ENCODE measurements around the gene FGD2. TPM values are rescaled to one million over a fixed set of nuclear protein-coding genes. Genes with fewer than 3 reads are reported as not detected.

Gene FGD2
- polyA plus RNA-seq, 3 donors from 2014 or later, result 0.77 to 3.6 (median 1.9) TPM

GRCh38 chr6:37011656-37012378 is 6.4 kb downstream of the FGD2 start:
- H3K27ac Mint-ChIP-seq, result no peak overlapping the region
- peaks cover 5 to 15% of the 10 kb centered on the region in 2 donors for H3K4me1 Mint-ChIP-seq
- no peak overlapping the region for H3K4me3 Mint-ChIP-seq
- peaks cover 0 to 2% (median 0%) of the 10 kb centered on the region in 3 donors for H3K27me3 Mint-ChIP-seq (ENCODE audit: low read depth in 3 of 3)
- no peak for DNase-seq
- no peaks in the 10 kb centered on the region for H3K9me3 Mint-ChIP-seq
- H3K36me3 Mint-ChIP-seq, result no peaks in the 10 kb centered on the region

GRCh38 chr6:37013516-37014491 is 8.3 kb downstream of the FGD2 start:
- no peaks in the 10 kb centered on the region for H3K36me3 Mint-ChIP-seq
- peaks cover 11 to 12% of the 10 kb centered on the region in 2 donors for H3K4me1 Mint-ChIP-seq
- no peaks in the 10 kb centered on the region for H3K27me3 Mint-ChIP-seq (ENCODE audit: low read depth in 3 of 3)
- no peak for DNase-seq
- no peaks in the 10 kb centered on the region for H3K9me3 Mint-ChIP-seq
- H3K27ac Mint-ChIP-seq, result no peak overlapping the region
- no peak overlapping the region for H3K4me3 Mint-ChIP-seq

- no peaks in the 10 kb centered on the region for H3K9me3 Mint-ChIP-seq
- H3K36me3 Mint-ChIP-seq, result no peaks in the 10 kb centered on the region
- no peak overlapping the region for H3K4me3 Mint-ChIP-seq
- no peak for DNase-seq
- H3K27me3 Mint-ChIP-seq (ENCODE audit: low read depth in 3 of 3), result no peaks in the 10 kb centered on the region
- H3K4me1 Mint-ChIP-seq, result peaks cover 19 to 21% of the 10 kb centered on the region in 2 donors
- no peak overlapping the region for H3K27ac Mint-ChIP-seq
Observed at GRCh38 chr6:37014667-37015066, 9.2 kb downstream of the FGD2 start.

GRCh38 chr6:37015532-37015931 is 10.1 kb downstream of the FGD2 start:
- Mint-ChIP-seq H3K4me1 (peaks cover 19 to 22% of the 10 kb centered on the region in 2 donors), H3K27me3 (ENCODE audit: low read depth in 3 of 3) (no peaks in the 10 kb centered on the region), H3K27ac (no peak overlapping the region), H3K4me3 (no peak overlapping the region), H3K36me3 (no peaks in the 10 kb centered on the region), H3K9me3 (no peaks in the 10 kb centered on the region)
- no peak for DNase-seq

GRCh38 chr6:37016995-37017394 is 11.5 kb downstream of the FGD2 start:
- no peak for DNase-seq
- H3K27me3 Mint-ChIP-seq (ENCODE audit: low read depth in 3 of 3), result no peaks in the 10 kb centered on the region
- H3K27ac Mint-ChIP-seq, result no peak overlapping the region
- no peaks in the 10 kb centered on the region for H3K36me3 Mint-ChIP-seq
- peaks cover 27 to 35% of the 10 kb centered on the region in 2 donors for H3K4me1 Mint-ChIP-seq
- no peaks in the 10 kb centered on the region for H3K9me3 Mint-ChIP-seq
- H3K4me3 Mint-ChIP-seq, result no peak overlapping the region

- Mint-ChIP-seq H3K36me3 (no peaks in the 10 kb centered on the region), H3K4me3 (peak overlapping the region in 2 of 5 donors; percentile 26 to 31), H3K27ac (peak overlapping the region; percentile 14 to 75 (median 38)), H3K9me3 (no peaks in the 10 kb centered on the region), H3K27me3 (ENCODE audit: low read depth in 3 of 3) (no peaks in the 10 kb centered on the region), H3K4me1 (peaks cover 34 to 42% of the 10 kb centered on the region in 2 donors)
- no peak for DNase-seq
Observed at GRCh38 chr6:37017606-37018197, 12.2 kb downstream of the FGD2 start.

GRCh38 chr6:37018198-37019064 is 13.0 kb downstream of the FGD2 start:
- H3K4me1 Mint-ChIP-seq, result peaks cover 41 to 50% of the 10 kb centered on the region in 2 donors
- H3K36me3 Mint-ChIP-seq, result no peaks in the 10 kb centered on the region
- H3K9me3 Mint-ChIP-seq, result no peaks in the 10 kb centered on the region
- no peaks in the 10 kb centered on the region for H3K27me3 Mint-ChIP-seq (ENCODE audit: low read depth in 3 of 3)
- H3K4me3 Mint-ChIP-seq, result peak overlapping the region in 3 of 5 donors; percentile 11 to 45 (median 26)
- H3K27ac Mint-ChIP-seq, result peak overlapping the region; percentile 45 to 90 (median 74)
- DNase-seq, result peak; percentile 73 to 83 (median 79)

GRCh38 chr6:37019065-37019450 is 13.6 kb downstream of the FGD2 start:
- no peaks in the 10 kb centered on the region for H3K9me3 Mint-ChIP-seq

GRCh38 chr6:37020381-37020780 is 14.9 kb downstream of the FGD2 start:
- no peaks in the 10 kb centered on the region for H3K36me3 Mint-ChIP-seq
- peaks cover 45 to 66% of the 10 kb centered on the region in 2 donors for H3K4me1 Mint-ChIP-seq
- peak overlapping the region in 3 of 6 donors; percentile 1 to 67 (median 50) for H3K27ac Mint-ChIP-seq
- H3K4me3 Mint-ChIP-seq, result no peak overlapping the region
- DNase-seq, result no peak
- peaks cover 0 to 2% (median 0%) of the 10 kb centered on the region in 3 donors for H3K27me3 Mint-ChIP-seq (ENCODE audit: low read depth in 3 of 3)
- no peaks in the 10 kb centered on the region for H3K9me3 Mint-ChIP-seq

More at GRCh38 chr6:37019065-37019450, 13.6 kb downstream of the FGD2 start:
- DNase-seq, result no peak
- peak overlapping the region in 5 of 6 donors; percentile 45 to 90 (median 74) for H3K27ac Mint-ChIP-seq
- no peak overlapping the region for H3K4me3 Mint-ChIP-seq
- H3K36me3 Mint-ChIP-seq, result no peaks in the 10 kb centered on the region
- no peaks in the 10 kb centered on the region for H3K27me3 Mint-ChIP-seq (ENCODE audit: low read depth in 3 of 3)
- peaks cover 43 to 54% of the 10 kb centered on the region in 2 donors for H3K4me1 Mint-ChIP-seq

GRCh38 chr6:37020812-37021211 is 15.4 kb downstream of the FGD2 start:
- Mint-ChIP-seq H3K9me3 (no peaks in the 10 kb centered on the region), H3K27ac (peak overlapping the region in 3 of 6 donors; percentile 1 to 67 (median 50)), H3K4me3 (no peak overlapping the region), H3K27me3 (ENCODE audit: low read depth in 3 of 3) (peaks cover 0 to 2% (median 0%) of the 10 kb centered on the region in 3 donors), H3K4me1 (peaks cover 45 to 68% of the 10 kb centered on the region in 2 donors), H3K36me3 (no peaks in the 10 kb centered on the region)
- no peak for DNase-seq

- Mint-ChIP-seq H3K9me3 (no peaks in the 10 kb centered on the region), H3K36me3 (no peaks in the 10 kb centered on the region), H3K27me3 (ENCODE audit: low read depth in 3 of 3) (peaks cover 0 to 2% (median 0%) of the 10 kb centered on the region in 3 donors), H3K4me3 (peak overlapping the region in 1 of 5 donors; percentile 30), H3K4me1 (peaks cover 45 to 71% of the 10 kb centered on the region in 2 donors), H3K27ac (peak overlapping the region in 3 of 6 donors; percentile 66 to 83 (median 73))
- DNase-seq, result peak; percentile 47 to 67 (median 55)
Observed at GRCh38 chr6:37021356-37022129, 16.1 kb downstream of the FGD2 start.

- H3K4me3 Mint-ChIP-seq, result no peak overlapping the region
- H3K9me3 Mint-ChIP-seq, result no peaks in the 10 kb centered on the region
- peaks cover 45 to 71% of the 10 kb centered on the region in 2 donors for H3K4me1 Mint-ChIP-seq
- no peaks in the 10 kb centered on the region for H3K36me3 Mint-ChIP-seq
- H3K27me3 Mint-ChIP-seq (ENCODE audit: low read depth in 3 of 3), result peaks cover 0 to 2% (median 0%) of the 10 kb centered on the region in 3 donors
- peak overlapping the region; percentile 45 to 73 (median 66) for H3K27ac Mint-ChIP-seq
- DNase-seq, result no peak
Observed at GRCh38 chr6:37022135-37022863, 16.8 kb downstream of the FGD2 start.
